Activated T-cell treated with anti-CD3 and anti-CD28 coated beads, Interleukin-2, amount 50 U/mL, for 1 hour (primary cell): ENCODE data around the gene NOSTRIN.
"Not testable (repeated sequence)": the region's sequence is repeated elsewhere in the genome, so short reads cannot be mapped to it uniquely, and the experiment has no call there.

Experiments used
- DNase-seq: peaks from one replicate; pipeline ENCODE4 v3.0.0-alpha.2; 2020

The NOSTRIN gene

DNA sequence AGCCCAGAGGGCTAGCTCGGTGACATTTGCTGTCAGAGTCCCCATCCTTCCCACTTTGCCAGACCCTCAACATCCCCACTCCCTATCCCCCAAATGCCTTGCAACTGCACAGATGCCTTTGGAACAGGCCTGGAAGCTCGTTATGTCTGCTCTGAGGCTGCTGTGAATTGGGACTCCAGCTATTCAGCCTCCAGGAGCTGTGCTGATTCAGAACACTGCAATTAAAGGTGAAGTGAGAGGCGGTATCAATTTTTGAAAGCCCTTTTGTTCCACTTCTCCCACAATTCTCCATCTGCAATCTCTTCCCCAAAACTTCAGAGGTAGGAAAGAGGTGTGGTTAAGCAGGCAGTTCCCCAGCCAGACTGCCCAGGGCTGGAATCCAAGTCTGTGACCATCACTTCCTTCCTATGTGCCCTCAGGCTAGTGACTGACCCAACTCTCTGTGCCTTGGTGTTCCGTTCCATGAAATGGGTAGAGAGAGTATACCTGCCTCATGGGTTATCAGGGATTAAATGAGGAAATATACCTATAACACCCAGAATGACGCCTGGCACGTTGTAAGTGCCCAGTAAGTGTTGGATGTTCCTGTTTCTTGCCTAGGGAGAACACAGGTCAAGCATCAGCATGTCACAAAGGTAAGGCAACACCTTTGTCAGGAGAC, 17.5 kb downstream of the NOSTRIN start:
- DNase-seq, result no peak

- no peak for DNase-seq
These were observed 19.1 kb downstream of the NOSTRIN start for GRCh38 chr2:168821577-168821976.

- no peak for DNase-seq
These were observed 19.6 kb downstream of the NOSTRIN start for GRCh38 chr2:168821992-168822391.

DNA sequence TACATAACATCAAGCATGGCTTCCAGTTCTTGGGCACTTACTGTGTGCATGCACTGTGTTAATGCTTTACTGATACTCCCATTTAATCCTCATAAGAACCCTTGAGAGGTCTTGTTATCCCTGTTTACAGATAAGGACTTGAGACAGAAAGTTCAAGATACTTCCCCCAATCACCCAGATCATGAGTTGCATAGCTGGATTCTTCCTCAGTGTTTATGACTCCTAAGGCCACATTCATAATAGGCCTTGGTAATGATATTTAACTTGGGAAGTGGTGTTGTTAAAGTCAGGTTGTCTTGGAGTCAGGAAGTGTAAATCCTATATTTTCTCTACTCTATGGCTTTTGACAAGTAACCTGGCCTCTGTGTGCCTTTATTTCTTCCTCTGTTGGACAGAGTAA, 22.7 kb downstream of the NOSTRIN start:
- no peak for DNase-seq

GRCh38 chr2:168830958-168831357, 28.5 kb downstream of the NOSTRIN start:
- no peak for DNase-seq

- no peak for DNase-seq
These were observed 29.2 kb downstream of the NOSTRIN start for GRCh38 chr2:168831662-168832061.

GRCh38 chr2:168835969-168836368, 33.5 kb downstream of the NOSTRIN start:
- no peak for DNase-seq

DNA sequence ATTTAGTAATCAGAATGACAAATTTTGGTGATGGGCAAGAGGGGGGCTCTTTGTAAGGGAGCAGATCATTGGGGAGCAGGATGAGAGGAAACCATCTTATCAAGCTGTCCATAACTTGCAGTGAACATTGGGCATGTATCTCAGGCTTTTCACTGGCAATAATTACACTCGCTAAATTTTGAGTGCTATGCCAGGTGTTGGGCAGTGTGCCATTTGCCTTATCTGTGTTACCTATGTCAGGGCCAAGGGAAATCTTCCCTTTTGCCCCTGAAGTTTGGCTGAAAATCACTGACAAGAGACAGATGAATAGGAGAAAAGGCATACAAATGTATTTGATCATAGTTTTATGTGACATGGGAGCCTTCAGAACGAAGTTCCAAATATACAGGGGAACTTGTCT, 39.0 kb downstream of the NOSTRIN start:
- no peak for DNase-seq

DNA sequence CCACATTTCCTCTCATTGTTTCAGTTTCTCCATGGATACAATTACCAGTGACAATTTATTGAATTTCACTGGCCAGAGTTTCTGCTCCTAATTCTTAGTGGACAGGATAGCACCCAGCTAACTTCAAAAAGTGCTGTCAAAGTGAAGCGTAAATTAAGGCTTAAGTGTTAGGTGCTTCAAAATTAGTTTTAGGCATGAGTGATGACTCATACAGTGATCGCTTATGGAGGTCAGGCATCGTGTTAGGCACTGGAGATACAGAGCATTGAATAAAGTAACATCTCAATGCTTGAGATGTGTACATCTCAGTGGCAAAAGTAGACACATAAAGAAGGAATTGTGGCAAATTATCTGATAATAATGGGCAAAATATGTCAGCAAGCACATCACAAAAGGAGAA, 40.8 kb downstream of the NOSTRIN start:
- DNase-seq, result no peak

- DNase-seq, result no peak
These were observed 45.8 kb downstream of the NOSTRIN start for GRCh38 chr2:168848225-168848624.

- DNase-seq, result no peak
These were observed 47.2 kb downstream of the NOSTRIN start for GRCh38 chr2:168849610-168850009.

GRCh38 chr2:168850846-168851245, 48.4 kb downstream of the NOSTRIN start:
- DNase-seq, result no peak

GRCh38 chr2:168851674-168852320, 49.4 kb downstream of the NOSTRIN start:
- no peak for DNase-seq

DNA sequence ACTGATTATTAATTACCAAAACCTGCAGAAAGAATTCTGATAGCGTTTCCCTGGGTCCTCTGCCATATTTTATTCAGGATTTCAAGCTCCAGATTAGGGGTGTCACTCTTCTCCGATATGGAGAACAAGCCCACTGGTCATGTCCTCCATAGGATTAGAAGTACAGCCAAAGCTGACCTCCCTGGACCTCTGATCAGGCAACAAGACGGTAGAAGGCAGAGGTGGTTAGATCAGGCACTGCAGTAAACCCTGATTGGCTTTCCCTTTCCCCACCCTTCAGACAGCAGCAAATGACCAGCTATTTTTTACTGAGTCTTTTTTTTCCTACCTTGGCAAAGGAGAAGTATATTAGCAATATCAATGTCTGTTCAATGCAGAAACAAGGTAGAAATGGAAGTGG, 50.0 kb downstream of the NOSTRIN start:
- no peak for DNase-seq

- no peak for DNase-seq
These were observed 51.0 kb downstream of the NOSTRIN start for GRCh38 chr2:168853471-168853870.

- DNase-seq, result no peak
These were observed 52.2 kb downstream of the NOSTRIN start for GRCh38 chr2:168854651-168855050.

DNA sequence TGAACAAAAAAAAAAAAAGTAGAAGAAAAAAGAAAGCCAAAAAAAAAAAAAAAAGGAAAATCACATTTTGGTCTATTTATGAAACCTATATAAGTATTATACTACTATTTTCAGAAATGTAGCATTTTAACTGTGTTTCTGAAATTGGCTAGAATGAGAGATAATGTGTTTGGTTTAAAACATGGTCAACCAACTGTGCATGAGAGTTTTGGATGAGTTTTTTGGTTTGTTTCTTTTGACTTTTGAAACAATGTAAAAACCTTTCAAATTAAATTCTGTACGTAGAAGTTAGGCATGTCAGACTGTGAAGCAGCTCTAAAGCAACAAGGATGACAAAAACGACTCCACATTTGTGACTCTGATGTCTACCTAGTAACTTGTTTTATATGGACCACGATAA, 53.2 kb downstream of the NOSTRIN start:
- no peak for DNase-seq

DNA sequence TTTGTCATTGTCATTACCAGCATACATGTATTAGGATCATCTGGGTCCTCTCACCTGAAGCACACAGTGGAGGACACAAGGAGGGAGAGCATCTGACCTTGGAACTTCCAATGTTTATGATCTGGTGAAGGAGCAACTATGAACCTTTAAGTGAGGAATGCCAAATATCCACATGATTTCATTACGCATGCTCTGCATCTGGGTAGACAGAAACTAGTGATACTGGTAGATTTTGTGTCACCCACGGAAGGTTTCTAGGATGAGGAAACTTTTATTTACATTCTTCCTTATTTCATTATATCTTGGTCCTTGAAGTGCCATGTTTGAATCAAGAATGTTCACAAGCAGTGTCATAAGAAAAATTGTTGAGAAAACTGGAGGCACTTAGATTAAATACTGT, 55.7 kb downstream of the NOSTRIN start:
- no peak for DNase-seq

DNA sequence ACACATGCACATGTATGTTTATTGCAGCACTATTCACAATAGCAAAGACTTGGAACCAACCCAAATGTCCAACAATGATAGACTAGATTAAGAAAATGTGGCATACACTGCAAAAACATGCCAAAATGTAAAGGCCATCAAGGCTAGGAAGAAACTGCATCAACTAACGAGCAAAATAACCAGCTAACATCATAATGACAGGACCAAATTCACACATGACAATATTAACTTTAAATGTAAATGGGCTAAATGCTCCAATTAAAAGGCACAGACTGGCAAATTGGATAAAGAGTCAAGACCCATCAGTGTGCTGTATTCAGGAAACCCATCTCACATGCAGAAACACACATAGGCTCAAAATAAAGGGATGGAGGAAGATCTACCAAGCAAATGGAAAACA, 64.7 kb downstream of the NOSTRIN start:
- DNase-seq, result not testable (repeated sequence)

GRCh38 chr2:168870369-168870768, 67.9 kb downstream of the NOSTRIN start:
- not testable (repeated sequence) for DNase-seq

DNA sequence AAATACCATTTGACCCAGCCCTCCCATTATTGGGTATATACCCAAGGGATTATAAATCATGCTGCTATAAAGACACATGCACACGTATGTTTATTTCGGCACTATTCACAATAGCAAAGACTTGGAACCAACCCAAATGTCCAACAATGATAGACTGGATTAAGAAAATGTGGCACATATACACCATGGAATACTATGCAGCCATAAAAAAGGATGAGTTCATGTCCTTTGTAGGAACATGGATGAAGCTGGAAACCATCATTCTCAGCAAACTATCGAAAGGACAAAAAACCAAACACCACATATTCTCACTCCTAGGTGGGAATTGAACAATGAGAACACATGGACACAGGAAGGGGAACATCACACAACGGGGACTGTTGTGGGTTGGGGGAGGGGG, 68.4 kb downstream of the NOSTRIN start:
- DNase-seq, result not testable (repeated sequence)

GRCh38 chr2:168874368-168875054, 72.1 kb downstream of the NOSTRIN start:
- DNase-seq, result no peak

- DNase-seq, result not testable (repeated sequence)
These were observed 79.7 kb downstream of the NOSTRIN start for GRCh38 chr2:168882163-168882562.

DNA sequence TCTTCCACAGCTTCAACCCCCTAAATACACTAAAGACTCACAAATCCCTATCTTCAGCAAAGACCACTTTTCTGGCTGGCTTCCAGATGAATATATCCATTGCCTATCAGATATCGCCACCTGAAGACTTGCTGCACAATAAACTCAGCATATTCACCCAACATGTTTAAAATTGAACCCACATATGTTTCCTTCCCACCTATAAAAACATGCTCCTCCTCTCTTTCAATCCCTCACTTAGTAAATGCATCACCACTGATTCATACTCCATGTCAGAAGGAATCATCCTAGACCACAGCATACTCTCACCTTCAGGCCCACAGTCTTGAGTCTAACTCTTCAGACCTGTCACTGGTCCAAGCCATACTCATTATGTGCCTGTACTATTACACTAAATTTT, 82.5 kb downstream of the NOSTRIN start:
- DNase-seq, result no peak
